Endothelial cell of umbilical vein (primary cell): ENCODE results near the gene C17orf100. TPM values are rescaled to one million over a fixed set of nuclear protein-coding genes. Genes with fewer than 3 reads are reported as not detected.

Experiments
- BruUV-seq: library from RNA; stranded (reverse); fragments of 400-500 nt; replicated peaks from 2 replicates; lab custom pipeline; 2021; lab: Mats Ljungman, UMichigan
- CTCF ChIA-PET: fragments of 300-600, 350-600 bp; sonication (Branson Sonifier 250); formaldehyde crosslinking; loops from one replicate; lab custom pipeline; 2021; ENCODE audit warnings: antibody characterized with exemption, inconsistent platforms; lab: Charles Lee
- POLR2A ChIA-PET: fragments of 300-600, 350-600 bp; sonication (Branson Sonifier 250); formaldehyde crosslinking; loops from one replicate; lab custom pipeline; 2021; ENCODE audit warnings: antibody characterized with exemption, inconsistent platforms; lab: Charles Lee
- DNase-seq: peaks from one replicate; pipeline ENCODE4 v3.0.0-alpha.2; 2011; ENCODE audit warnings: low read depth, low spot score
- FAIRE-seq: peaks from 2 replicates; lab custom pipeline; 2011; peaks lifted over from hg19 to GRCh38; lab: Jason Lieb, UNC
- H2AFZ ChIP-seq: 2 replicates; pipeline ENCODE4 v1.6.0; 2012; ENCODE audit warnings: low read depth, low read length, control low read depth, inconsistent platforms
- H3K27ac ChIP-seq: 2 replicates; pipeline ENCODE4 v1.5.1; 2011; ENCODE audit warnings: low read depth, mild to moderate bottlenecking, control low read depth, low read length, moderate library complexity; ENCODE audit not compliant: insufficient read depth
- H3K27me3 ChIP-seq, 2 experiments: 2 replicates each; pipeline versions ENCODE4 v1.6.0 to v1.6.1; 2011; ENCODE audit warnings: low read length in 2 of 2, mixed read lengths in 1 of 2; ENCODE audit not compliant: control insufficient read depth in 2 of 2, insufficient read depth in 2 of 2
- H3K36me3 ChIP-seq, 2 experiments: 2 replicates in 1 of 2; 3 replicates in 1 of 2; pipeline ENCODE4 v1.5.1; 2011; ENCODE audit warnings: low read length in 2 of 2, mild to moderate bottlenecking in 1 of 2, moderate library complexity in 1 of 2; ENCODE audit not compliant: control insufficient read depth in 2 of 2, insufficient read depth in 2 of 2; ENCODE audit errors: extremely low read depth in 1 of 2
- H3K4me1 ChIP-seq: 3 replicates; pipeline ENCODE4 v1.5.1; 2011; ENCODE audit warnings: mild to moderate bottlenecking, low read length; ENCODE audit not compliant: control insufficient read depth, insufficient read depth; ENCODE audit errors: extremely low read depth
- H3K4me2 ChIP-seq: 2 replicates; pipeline ENCODE4 v1.6.1; 2011; ENCODE audit warnings: low read length, control low read depth, mixed read lengths; ENCODE audit not compliant: insufficient read depth
- H3K4me3 ChIP-seq, 3 experiments: fragments of 200-600 bp in 1 of 3; sonication (generic), shearing (Covaris generic) in 1 of 3; replicated peaks in 1 of 3; 2 replicates each; pipeline ENCODE4 v1.5.1; 2011 to 2016; ENCODE audit warnings: control low read depth in 3 of 3, low read length in 3 of 3, mild to moderate bottlenecking in 2 of 3, inconsistent platforms in 1 of 3, low read depth in 1 of 3, moderate library complexity in 1 of 3; ENCODE audit not compliant: insufficient read depth in 1 of 3
- H3K79me2 ChIP-seq: 2 replicates; pipeline ENCODE4 v1.6.0; 2012; ENCODE audit warnings: low read length, inconsistent platforms; ENCODE audit not compliant: control insufficient read depth, insufficient read depth
- H3K9ac ChIP-seq: replicated peaks from 2 replicates; pipeline ENCODE3; 2011; ENCODE audit warnings: low read length, control low read depth; ENCODE audit not compliant: insufficient read depth; ENCODE audit errors: extremely low read depth
- H3K9me1 ChIP-seq: replicated peaks from 3 replicates; pipeline ENCODE4 v1.6.0; 2011; ENCODE audit warnings: mild to moderate bottlenecking, low read length; ENCODE audit not compliant: control insufficient read depth, insufficient read depth; ENCODE audit errors: extremely low read depth
- H3K9me3 ChIP-seq: replicated peaks from 2 replicates; pipeline ENCODE4 v1.5.1; 2012; ENCODE audit warnings: low read length, inconsistent platforms; ENCODE audit not compliant: control insufficient read depth, insufficient read depth
- H4K20me1 ChIP-seq: replicated peaks from 2 replicates; pipeline ENCODE3; 2011; ENCODE audit warnings: mild to moderate bottlenecking, low read length; ENCODE audit not compliant: control insufficient read depth, insufficient read depth; ENCODE audit errors: extremely low read depth
- CTCF ChIP-seq, 2 donors: IDR thresholded peaks; 1 replicate in 1 of 2; 2 replicates in 1 of 2; pipeline ENCODE4 v1.5.1; 2011; ENCODE audit warnings: low read length in 2 of 2, mild to moderate bottlenecking in 2 of 2, moderate library complexity in 2 of 2, control low read depth in 1 of 2, inconsistent platforms in 1 of 2, low read depth in 1 of 2; ENCODE audit not compliant: insufficient read depth in 1 of 2; ENCODE audit errors: extremely low read depth in 1 of 2
- EZH2 ChIP-seq: IDR thresholded peaks from 2 replicates; pipeline ENCODE4 v1.6.1; 2012; ENCODE audit warnings: borderline replicate concordance, low read depth, mild to moderate bottlenecking, moderate library complexity, low read length, inconsistent platforms; ENCODE audit not compliant: severe bottlenecking
- FOS ChIP-seq: IDR thresholded peaks from 2 replicates; pipeline ENCODE4 v1.6.1; 2011; ENCODE audit warnings: mild to moderate bottlenecking, low read length, moderate library complexity, borderline replicate concordance; ENCODE audit not compliant: insufficient read depth
- GATA2 ChIP-seq: IDR thresholded peaks from 2 replicates; pipeline ENCODE4 v1.7.0; 2011; ENCODE audit warnings: low read depth, mild to moderate bottlenecking, moderate library complexity, mixed read lengths, low read length; ENCODE audit not compliant: insufficient read length, insufficient read depth
- JUN ChIP-seq: IDR thresholded peaks from 2 replicates; pipeline ENCODE4 v1.6.1; 2011; ENCODE audit warnings: borderline replicate concordance, low read depth; ENCODE audit not compliant: insufficient read length, insufficient read depth
- MAX ChIP-seq: IDR thresholded peaks from 2 replicates; pipeline ENCODE4 v1.6.1; 2011; ENCODE audit not compliant: insufficient read depth, insufficient read length
- MYC ChIP-seq: IDR thresholded peaks from one replicate; pipeline ENCODE4 v1.6.1; 2011; ENCODE audit warnings: mild to moderate bottlenecking, low read depth, low read length
- POLR2A ChIP-seq: IDR thresholded peaks from 2 replicates; pipeline ENCODE4 v1.6.1; 2012; ENCODE audit warnings: low read depth, mild to moderate bottlenecking, control low read depth, low read length
- POLR2AphosphoS5 ChIP-seq: IDR thresholded peaks from 2 replicates; pipeline ENCODE4 v1.6.1; 2012; ENCODE audit warnings: low read depth, mild to moderate bottlenecking, control low read depth, low read length, moderate library complexity; ENCODE audit not compliant: insufficient read depth
- dilution Hi-C: fragments of 300-500 bp; cut with MboI; formaldehyde crosslinking; loops from one replicate; pipeline ENCODE4 v1.15.0; 2019; ENCODE audit warnings: low sequenced_read_pairs; ENCODE audit not compliant: extremely low pct_ligation_motif_present
- intact Hi-C: fragments of 100-400 bp; cut with micrococcal nuclease; formaldehyde crosslinking; loops from one replicate; pipeline ENCODE4 v1.10.0; 2022
- polyA plus RNA-seq, 4 experiments: library from polyadenylated mRNA; depleted of rRNA in 3 of 4; stranded (reverse) in 3 of 4; unstranded in 1 of 4; fragments of >200 nt; gene quantifications; 2 replicates each; pipeline versions ENCODE4 v1.2.1 to v1.2.3, GENCODE V29; 2011 to 2012; ENCODE audit warnings: missing spikeins in 1 of 4
- total RNA-seq: library from RNA; stranded (reverse); gene quantifications from 2 replicates; pipeline ENCODE4 v1.2.3, GENCODE V29; 2021

The C17orf100 gene
- total and polyA plus RNA-seq, 2 donors (not counting 3 experiments of a cell fraction or from before 2014, with no cell fraction given): 0.99 to 1.4 TPM

- no peaks in the 10 kb centered on the region for H3K9me1 ChIP-seq
- H3K79me2 ChIP-seq: no peaks in the 10 kb centered on the region
- H3K27me3 ChIP-seq: no peaks in the 10 kb centered on the region
- H3K4me2 ChIP-seq: no peak overlapping the region
- TF ChIP-seq MAX (no peak), FOS (no peak), POLR2A (no peak), GATA2 (no peak), EZH2 (no peak), MYC (no peak), JUN (no peak), POLR2AphosphoS5 (no peak), CTCF (IDR thresholded peaks at IDR 0.05; ENCODE audit: extremely low read depth in 1 of 2, insufficient read depth in 1 of 2, low read depth in 1 of 2, low read length in 2 of 2) (no peak)
- no peak overlapping the region for H3K9ac ChIP-seq
- H3K36me3 ChIP-seq: no peaks in the 10 kb centered on the region
- H3K9me3 ChIP-seq: no peaks in the 10 kb centered on the region
- no peak overlapping the region for H3K27ac ChIP-seq
- no peaks in the 10 kb centered on the region for H3K4me1 ChIP-seq
- dilution Hi-C loops (no loop called here), intact Hi-C loops (loop anchor here (5.0 kb wide), 1 partner anchor 34 kb away; no protein-coding TSS in a partner anchor)
- BruUV-seq: no TSS peak
- FAIRE-seq: no peak
- DNase-seq: no peak
- no peaks in the 10 kb centered on the region for H4K20me1 ChIP-seq
- ChIA-PET POLR2A (no interaction called here), CTCF (interaction anchor here (1.2 to 2.9 kb wide), 9 partner anchors 11 to 345 kb away, joined by 3 to 19 read pairs (median 5); no protein-coding TSS in a partner anchor)
- no peak overlapping the region for H2AFZ ChIP-seq
- no peak overlapping the region for H3K4me3 ChIP-seq
Measured at GRCh38 chr17:6700948-6701307, 49.4 kb downstream of the C17orf100 start.
